Measurements from ENCODE around the gene SLCO3A1.
"Not testable (repeated sequence)": the region's sequence is repeated elsewhere in the genome, so short reads cannot be mapped to it uniquely, and the experiment has no call there.

The SLCO3A1 gene

DNA sequence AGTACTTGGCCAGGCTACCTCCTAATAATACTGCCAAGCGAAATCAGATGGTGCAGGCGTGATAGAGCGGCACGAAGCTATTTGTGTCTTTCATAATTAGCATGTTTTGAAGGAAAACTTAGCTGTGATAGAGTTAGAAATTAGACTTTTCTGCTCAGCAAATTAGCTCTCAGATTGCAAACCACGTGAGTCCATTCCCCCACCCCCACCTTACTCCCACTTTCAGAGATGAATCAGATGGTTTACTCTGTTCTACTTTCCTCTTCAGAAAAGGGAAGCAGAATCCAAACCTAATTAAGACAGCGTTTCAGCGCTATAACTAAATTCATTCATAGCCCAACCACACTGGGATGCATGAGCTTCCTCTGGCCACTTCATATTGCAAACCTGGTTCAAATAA, 214.6 kb downstream of the SLCO3A1 start:
- TF ChIP-seq, protein P1, sequence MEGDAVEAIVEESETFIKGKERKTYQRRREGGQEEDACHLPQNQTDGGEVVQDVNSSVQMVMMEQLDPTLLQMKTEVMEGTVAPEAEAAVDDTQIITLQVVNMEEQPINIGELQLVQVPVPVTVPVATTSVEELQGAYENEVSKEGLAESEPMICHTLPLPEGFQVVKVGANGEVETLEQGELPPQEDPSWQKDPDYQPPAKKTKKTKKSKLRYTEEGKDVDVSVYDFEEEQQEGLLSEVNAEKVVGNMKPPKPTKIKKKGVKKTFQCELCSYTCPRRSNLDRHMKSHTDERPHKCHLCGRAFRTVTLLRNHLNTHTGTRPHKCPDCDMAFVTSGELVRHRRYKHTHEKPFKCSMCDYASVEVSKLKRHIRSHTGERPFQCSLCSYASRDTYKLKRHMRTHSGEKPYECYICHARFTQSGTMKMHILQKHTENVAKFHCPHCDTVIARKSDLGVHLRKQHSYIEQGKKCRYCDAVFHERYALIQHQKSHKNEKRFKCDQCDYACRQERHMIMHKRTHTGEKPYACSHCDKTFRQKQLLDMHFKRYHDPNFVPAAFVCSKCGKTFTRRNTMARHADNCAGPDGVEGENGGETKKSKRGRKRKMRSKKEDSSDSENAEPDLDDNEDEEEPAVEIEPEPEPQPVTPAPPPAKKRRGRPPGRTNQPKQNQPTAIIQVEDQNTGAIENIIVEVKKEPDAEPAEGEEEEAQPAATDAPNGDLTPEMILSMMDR (IDR thresholded peaks at IDR 0.05; ENCODE audit: borderline replicate concordance, control extremely low read depth, extremely low read depth, insufficient read depth, missing control alignments) = no peak
- no peak for DNase-seq (ENCODE audit: low spot score)
- in situ Hi-C loops (cut with MboI; ENCODE audit: low sequenced_read_pairs, unreplicated experiment) = no loop called here

- TF ChIP-seq, protein P1 (IDR thresholded peaks at IDR 0.05; ENCODE audit: borderline replicate concordance, control extremely low read depth, extremely low read depth, insufficient read depth, missing control alignments) = no peak
- in situ Hi-C loops (cut with MboI; ENCODE audit: low sequenced_read_pairs, unreplicated experiment) = no loop called here
- no peak for DNase-seq (ENCODE audit: low spot score)
Measured at GRCh38 chr15:92069308-92070250, 216.1 kb downstream of the SLCO3A1 start.

- in situ Hi-C loops (cut with MboI; ENCODE audit: low sequenced_read_pairs, unreplicated experiment); DNase-seq (ENCODE audit: low spot score): not testable (repeated sequence)
Measured at GRCh38 chr15:92070251-92070650, 216.7 kb downstream of the SLCO3A1 start.

DNA sequence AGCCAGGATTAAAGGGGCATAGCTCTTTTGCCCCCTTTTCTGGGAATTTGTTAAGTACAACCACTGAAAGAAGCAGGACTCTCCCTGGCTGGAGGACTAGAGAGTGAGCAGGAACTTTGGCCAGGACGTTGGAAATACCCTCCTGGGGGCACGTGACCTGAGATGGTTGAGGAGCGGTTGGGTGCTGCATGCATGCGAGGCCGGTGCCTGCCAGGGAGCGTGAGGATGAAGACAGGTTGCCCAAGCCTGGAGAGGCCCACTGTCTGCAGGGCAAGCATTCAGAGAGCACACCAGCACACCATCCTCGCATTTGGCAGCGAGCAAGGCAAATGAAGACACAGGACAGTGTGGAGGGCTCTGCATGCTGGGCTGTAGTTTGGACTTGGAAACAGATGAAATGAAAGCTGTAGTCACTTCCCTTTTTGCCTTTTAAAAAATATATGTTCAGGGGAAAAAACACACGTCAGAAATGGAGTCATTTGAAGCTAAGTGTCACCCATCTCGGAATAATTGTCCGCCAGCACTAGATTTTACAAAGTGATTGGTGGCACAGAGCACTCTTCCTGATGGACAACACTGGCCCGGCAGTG, 217.6 kb downstream of the SLCO3A1 start:
- DNase-seq (ENCODE audit: low spot score) = no peak
- TF ChIP-seq, protein P1 (IDR thresholded peaks at IDR 0.05; ENCODE audit: borderline replicate concordance, control extremely low read depth, extremely low read depth, insufficient read depth, missing control alignments) = no peak
- in situ Hi-C loops (cut with MboI; ENCODE audit: low sequenced_read_pairs, unreplicated experiment) = no loop called here

GRCh38 chr15:92073044-92073785, 219.7 kb downstream of the SLCO3A1 start:
- DNase-seq (ENCODE audit: low spot score) = no peak
- in situ Hi-C loops (cut with MboI; ENCODE audit: low sequenced_read_pairs, unreplicated experiment) = no loop called here
- TF ChIP-seq, protein P1 (IDR thresholded peaks at IDR 0.05; ENCODE audit: borderline replicate concordance, control extremely low read depth, extremely low read depth, insufficient read depth, missing control alignments) = no peak

DNA sequence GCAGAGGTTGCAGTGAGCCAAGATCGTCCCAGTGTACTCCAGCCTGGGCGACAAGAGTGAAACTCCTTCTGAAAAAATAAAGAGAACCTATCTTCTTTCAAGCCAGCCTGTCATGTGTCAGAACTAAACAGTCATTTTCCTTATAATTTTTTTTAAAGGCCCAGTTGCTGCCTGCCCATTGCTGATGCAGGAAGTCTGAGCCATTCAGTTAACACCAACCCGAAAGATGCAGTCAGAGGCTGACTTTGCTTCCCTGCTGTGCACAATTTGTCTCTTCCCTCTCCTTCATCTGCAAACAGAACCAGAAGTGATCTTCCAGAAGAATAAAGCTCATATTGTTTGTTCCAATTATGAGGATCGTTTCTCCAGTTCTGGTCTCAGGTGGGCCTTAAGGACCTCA, 220.6 kb downstream of the SLCO3A1 start:
- DNase-seq (ENCODE audit: low spot score) = no peak
- in situ Hi-C loops (cut with MboI; ENCODE audit: low sequenced_read_pairs, unreplicated experiment) = no loop called here
- TF ChIP-seq, protein P1 (IDR thresholded peaks at IDR 0.05; ENCODE audit: borderline replicate concordance, control extremely low read depth, extremely low read depth, insufficient read depth, missing control alignments) = no peak

Measured in GM13976 (cell line).